Mesendoderm (in vitro differentiated cells): ENCODE measurements around the gene RALGPS2.

Experiments
- DNase-seq: peaks from one replicate; pipeline ENCODE4 v3.0.0; 2013
- H2AK5ac ChIP-seq: 2 replicates; pipeline ENCODE4 v1.6.1; 2013; ENCODE audit warnings: low read length, inconsistent platforms
- H2BK120ac ChIP-seq: 2 replicates; pipeline ENCODE4 v1.6.1; 2013; ENCODE audit warnings: low read depth, mild to moderate bottlenecking, low read length, moderate library complexity, mixed read lengths
- H2BK15ac ChIP-seq: replicated peaks from 2 replicates; pipeline ENCODE4 v1.6.1; 2013; ENCODE audit warnings: low read depth, mild to moderate bottlenecking, moderate library complexity
- H2BK5ac ChIP-seq: 2 replicates; pipeline ENCODE4 v1.6.1; 2013; ENCODE audit warnings: low read length, inconsistent platforms
- H3K18ac ChIP-seq: 2 replicates; pipeline ENCODE4 v1.6.1; 2013; ENCODE audit warnings: mild to moderate bottlenecking, low read length, mixed read lengths
- H3K23ac ChIP-seq: one replicate; pipeline ENCODE4 v1.6.1; 2013; ENCODE audit warnings: low read length
- H3K27ac ChIP-seq: 2 replicates; pipeline ENCODE4 v1.5.1; 2013; ENCODE audit warnings: low read depth, mild to moderate bottlenecking, inconsistent platforms, low read length, moderate library complexity
- H3K27me3 ChIP-seq: 2 replicates; pipeline ENCODE4 v1.6.1; 2013; ENCODE audit warnings: low read length, control low read depth, mild to moderate bottlenecking, inconsistent platforms; ENCODE audit not compliant: insufficient read depth, poor library complexity
- H3K36me3 ChIP-seq: 2 replicates; pipeline ENCODE4 v1.6.1; 2013; ENCODE audit warnings: low read length, inconsistent platforms; ENCODE audit not compliant: control insufficient read depth, insufficient read depth
- H3K4ac ChIP-seq: one replicate; pipeline ENCODE4 v1.6.1; 2013; ENCODE audit warnings: low read depth, mild to moderate bottlenecking, low read length, moderate library complexity
- H3K4me1 ChIP-seq: 2 replicates; pipeline ENCODE4 v1.6.1; 2013; ENCODE audit warnings: low read depth, low read length, inconsistent platforms; ENCODE audit not compliant: control insufficient read depth
- H3K4me2 ChIP-seq: 2 replicates; pipeline ENCODE4 v1.6.1; 2013; ENCODE audit warnings: low read length
- H3K4me3 ChIP-seq: 2 replicates; pipeline ENCODE4 v1.5.1; 2013; ENCODE audit warnings: mild to moderate bottlenecking, low read length
- H3K56ac ChIP-seq: one replicate; pipeline ENCODE4 v1.6.1; 2013; ENCODE audit warnings: low read length
- H3K79me1 ChIP-seq: 2 replicates; pipeline ENCODE4 v1.6.1; 2013; ENCODE audit warnings: low read length, inconsistent platforms
- H3K79me2 ChIP-seq: 2 replicates; pipeline ENCODE4 v1.6.1; 2013; ENCODE audit warnings: mild to moderate bottlenecking, low read length; ENCODE audit not compliant: control insufficient read depth, insufficient read depth
- H3K9ac ChIP-seq: 2 replicates; pipeline ENCODE4 v1.6.1; 2013; ENCODE audit warnings: low read length, inconsistent platforms
- H4K5ac ChIP-seq: one replicate; pipeline ENCODE4 v1.6.1; 2013; ENCODE audit warnings: low read length
- H4K8ac ChIP-seq: one replicate; pipeline ENCODE4 v1.6.1; 2013; ENCODE audit warnings: low read depth, mild to moderate bottlenecking, control low read depth, low read length, moderate library complexity
- WGBS: extraction: QIAGEN DNeasy Blood & Tissue Kit; methylation state at CpG from one replicate; pipeline ENCODE4 v1.1.7; 2013; ENCODE audit warnings: low lambda C conversion rate, missing lambda C conversion rate; ENCODE audit not compliant: insufficient coverage; ENCODE audit errors: extremely low coverage; 5-methylcytosine and 5-hydroxymethylcytosine counted together

RALGPS2 gene

DNA sequence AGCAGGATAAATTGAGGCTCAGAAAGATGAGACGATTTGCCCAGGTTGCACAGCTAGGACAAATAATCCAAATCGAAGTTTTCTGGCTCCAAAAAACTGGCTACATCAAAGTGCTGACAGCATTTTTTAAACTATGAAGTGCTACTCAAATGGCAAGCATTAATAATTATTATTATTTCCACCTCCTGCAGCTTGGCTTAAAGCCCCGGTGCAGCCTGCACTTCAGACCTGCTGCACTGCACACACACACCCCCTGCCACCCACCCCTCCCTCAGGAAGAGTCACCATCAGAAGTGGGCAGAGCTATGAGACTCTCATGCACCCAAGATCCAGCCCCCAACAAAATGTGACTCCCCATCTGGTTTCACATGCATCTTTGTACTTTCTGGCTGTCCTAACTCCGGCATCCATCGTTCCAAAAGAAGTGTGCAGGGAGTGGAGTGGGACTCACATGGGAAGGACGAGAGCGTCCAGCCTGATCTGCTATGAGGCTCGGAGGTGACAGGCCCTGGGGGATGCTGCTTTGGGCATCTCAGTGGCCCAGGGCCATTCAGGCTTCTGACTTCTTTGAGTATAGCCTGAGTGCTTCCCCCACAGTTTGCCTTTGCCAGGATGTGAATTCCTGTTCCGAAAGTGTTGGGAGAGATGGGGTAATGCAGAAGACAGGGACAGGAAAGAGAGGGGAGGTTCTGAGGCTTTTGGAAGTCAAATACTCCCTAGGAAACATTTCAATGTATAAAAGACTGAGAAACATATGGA, 235.6 kb downstream of the RALGPS2 start:
- Histone ChIP-seq H3K27ac (no peak overlapping the region), H2BK15ac (no peak overlapping the region), H3K56ac (no peak overlapping the region), H3K18ac (no peak overlapping the region), H3K79me2 (no peaks in the 10 kb centered on the region), H3K23ac (no peak overlapping the region), H3K27me3 (no peaks in the 10 kb centered on the region), H4K8ac (no peak overlapping the region), H4K5ac (no peak overlapping the region), H3K79me1 (no peaks in the 10 kb centered on the region), H3K4me1 (no peaks in the 10 kb centered on the region), H3K4ac (no peak overlapping the region), H2BK5ac (no peak overlapping the region), H2BK120ac (no peak overlapping the region), H3K9ac (no peak overlapping the region), H3K4me3 (no peak overlapping the region), H2AK5ac (no peak overlapping the region), H3K4me2 (no peak overlapping the region), H3K36me3 (no peaks in the 10 kb centered on the region)
- DNase-seq: no peak
- WGBS: no CpG with 5 or more reads among the region's 9 CpGs

DNA sequence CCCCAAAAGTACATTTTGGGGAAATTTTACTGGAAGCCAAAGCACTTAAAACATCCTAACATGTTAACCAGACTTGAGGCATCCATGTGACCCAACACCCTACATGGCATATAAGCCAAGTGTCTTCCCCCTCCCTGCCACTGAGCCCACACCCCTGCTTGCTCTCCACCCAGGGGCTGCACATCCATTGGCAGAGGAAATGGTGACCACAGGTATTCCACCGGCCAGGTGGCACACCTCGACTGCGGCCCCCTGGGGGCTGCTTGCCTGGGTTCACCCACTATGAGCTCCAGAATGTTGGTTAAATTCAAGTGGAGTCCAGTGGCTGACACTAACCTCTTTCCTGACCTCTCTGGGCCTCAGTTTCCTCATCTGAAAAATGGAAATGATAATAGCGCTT, 236.3 kb downstream of the RALGPS2 start:
- H3K36me3 ChIP-seq: no peaks in the 10 kb centered on the region
- no peaks in the 10 kb centered on the region for H3K79me2 ChIP-seq
- H3K18ac ChIP-seq: no peak overlapping the region
- H2BK15ac ChIP-seq: no peak overlapping the region
- no peak for DNase-seq
- H4K5ac ChIP-seq: no peak overlapping the region
- no peak overlapping the region for H3K56ac ChIP-seq
- no peak overlapping the region for H3K23ac ChIP-seq
- H3K79me1 ChIP-seq: no peaks in the 10 kb centered on the region
- H2BK5ac ChIP-seq: no peak overlapping the region
- no peak overlapping the region for H3K9ac ChIP-seq
- H3K27me3 ChIP-seq: no peaks in the 10 kb centered on the region
- no CpG with 5 or more reads among the region's 4 CpGs for WGBS
- no peak overlapping the region for H3K4ac ChIP-seq
- no peak overlapping the region for H3K4me3 ChIP-seq
- no peak overlapping the region for H2BK120ac ChIP-seq
- H3K4me2 ChIP-seq: no peak overlapping the region
- H2AK5ac ChIP-seq: no peak overlapping the region
- H4K8ac ChIP-seq: no peak overlapping the region
- H3K27ac ChIP-seq: no peak overlapping the region
- H3K4me1 ChIP-seq: no peaks in the 10 kb centered on the region

DNA sequence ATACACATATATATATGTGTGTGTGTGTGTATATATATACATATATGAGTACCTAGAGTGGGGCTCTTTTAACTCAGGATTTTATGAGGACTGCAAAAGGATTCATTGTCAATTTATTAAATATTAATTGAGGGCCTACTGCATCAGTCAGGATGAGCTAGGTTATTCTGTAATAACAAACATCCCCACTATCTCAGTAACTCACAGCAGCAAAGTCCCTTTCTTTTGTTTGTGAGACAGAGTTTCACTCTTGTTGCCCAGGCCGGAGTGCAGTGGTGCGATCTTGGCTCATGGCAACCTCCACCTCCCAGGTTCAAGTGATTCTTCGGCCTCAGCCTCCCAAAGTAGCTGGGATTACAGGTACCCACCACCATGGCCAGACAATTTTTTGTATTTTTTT, 236.8 kb downstream of the RALGPS2 start:
- Histone ChIP-seq H3K36me3 (no peaks in the 10 kb centered on the region), H3K4me2 (no peak overlapping the region), H2AK5ac (no peak overlapping the region), H3K4me1 (no peaks in the 10 kb centered on the region), H3K27me3 (no peaks in the 10 kb centered on the region), H3K23ac (no peak overlapping the region), H3K9ac (no peak overlapping the region), H3K56ac (no peak overlapping the region), H2BK5ac (no peak overlapping the region), H2BK15ac (no peak overlapping the region), H4K5ac (no peak overlapping the region), H2BK120ac (no peak overlapping the region), H3K79me2 (no peaks in the 10 kb centered on the region), H4K8ac (no peak overlapping the region), H3K4ac (no peak overlapping the region), H3K79me1 (no peaks in the 10 kb centered on the region), H3K4me3 (no peak overlapping the region), H3K18ac (no peak overlapping the region), H3K27ac (no peak overlapping the region)
- DNase-seq: no peak
- WGBS: no CpG with 5 or more reads among the region's 3 CpGs

DNA sequence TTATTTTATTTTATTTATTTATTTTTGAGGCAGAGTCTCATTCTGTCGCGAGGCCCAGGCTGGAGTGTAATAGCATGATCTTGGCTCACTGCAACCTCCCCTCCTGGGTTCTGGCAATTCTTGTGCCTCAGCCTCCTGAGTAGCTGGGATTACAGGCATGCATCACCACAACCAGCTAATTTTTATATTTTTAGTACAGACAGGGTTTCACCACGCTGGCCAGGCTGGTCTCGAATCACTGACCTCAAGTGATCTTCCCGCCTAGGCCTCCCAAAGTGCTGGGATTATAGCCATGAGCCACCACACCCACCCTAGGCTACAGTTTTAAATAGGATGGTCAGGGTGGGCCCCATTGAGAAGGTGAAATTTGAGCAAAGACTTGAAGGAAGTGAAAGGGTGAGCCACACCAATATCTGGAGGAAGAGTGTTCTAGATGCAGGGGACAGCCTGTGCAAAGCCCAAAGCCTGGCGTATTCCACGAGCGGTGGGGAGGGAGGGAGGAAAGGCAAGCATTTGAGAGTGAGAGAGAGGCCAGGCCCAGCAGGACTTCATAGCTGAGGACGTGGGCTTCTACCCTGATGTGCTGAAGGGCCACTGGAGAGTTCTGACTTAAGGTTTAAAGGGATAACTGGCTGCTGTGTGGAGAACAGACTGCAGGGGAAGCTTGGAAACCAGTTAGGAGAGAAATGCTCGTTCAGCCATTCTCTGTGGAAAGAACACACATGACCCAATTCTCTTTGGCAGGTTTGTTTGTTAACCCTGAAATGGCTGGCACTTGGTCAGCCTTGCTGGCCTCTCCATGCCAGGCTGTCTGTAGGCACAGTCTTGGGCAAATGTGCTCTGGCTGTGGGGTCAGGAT, 238.0 kb downstream of the RALGPS2 start:
- Histone ChIP-seq H4K8ac (no peak overlapping the region), H3K18ac (no peak overlapping the region), H3K4me1 (no peaks in the 10 kb centered on the region), H3K4me2 (no peak overlapping the region), H2BK120ac (no peak overlapping the region), H3K23ac (no peak overlapping the region), H3K4ac (no peak overlapping the region), H3K4me3 (no peak overlapping the region), H2BK15ac (no peak overlapping the region), H3K27ac (no peak overlapping the region), H3K9ac (no peak overlapping the region), H4K5ac (no peak overlapping the region), H2AK5ac (no peak overlapping the region), H3K36me3 (no peaks in the 10 kb centered on the region), H3K56ac (no peak overlapping the region), H3K79me1 (no peaks in the 10 kb centered on the region), H2BK5ac (no peak overlapping the region), H3K27me3 (no peaks in the 10 kb centered on the region), H3K79me2 (no peaks in the 10 kb centered on the region)
- WGBS: no CpG with 5 or more reads among the region's 10 CpGs
- DNase-seq: no peak

DNA sequence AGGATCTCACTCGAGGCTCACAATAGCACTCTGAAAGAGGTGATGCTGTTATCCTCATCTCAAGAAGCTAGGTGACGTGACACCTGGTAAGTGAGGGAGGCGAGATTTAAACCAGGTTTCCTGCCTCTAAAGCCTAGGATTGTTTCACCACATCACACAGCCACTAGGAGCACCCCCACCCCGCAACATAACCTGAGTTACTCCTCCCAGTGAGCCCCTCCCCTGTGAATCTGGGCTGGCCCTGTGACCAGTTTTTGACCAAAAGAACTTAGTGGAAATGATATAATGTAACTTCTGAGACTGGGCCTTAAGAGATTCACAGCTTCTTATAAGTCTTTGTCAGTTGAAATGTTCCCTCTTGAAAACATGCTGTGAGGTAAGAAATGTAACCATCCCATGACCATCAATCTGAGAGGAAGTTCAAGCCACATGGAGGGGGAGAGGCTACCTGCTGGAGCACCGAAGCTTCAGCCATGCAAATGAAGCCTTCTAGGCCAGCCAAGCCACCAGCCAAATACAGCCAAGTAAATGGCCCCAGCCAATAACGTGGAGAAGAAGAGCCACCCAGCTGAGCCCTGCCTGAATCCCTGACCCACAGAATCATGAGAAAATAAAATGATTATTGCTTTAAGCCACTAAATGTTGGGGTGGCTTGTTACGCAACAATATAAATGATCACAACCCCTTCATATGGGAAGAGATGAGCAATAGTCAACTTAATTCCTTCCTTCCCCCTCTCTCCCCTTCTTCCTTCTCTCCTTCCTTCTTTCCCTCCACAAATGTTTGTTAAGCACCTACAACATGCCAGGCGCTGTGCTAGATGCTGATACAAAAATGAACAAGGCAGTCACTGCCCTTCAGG, 239.7 kb downstream of the RALGPS2 start:
- Histone ChIP-seq H3K4ac (no peak overlapping the region), H2AK5ac (no peak overlapping the region), H4K5ac (no peak overlapping the region), H3K4me1 (no peaks in the 10 kb centered on the region), H3K4me3 (no peak overlapping the region), H3K36me3 (no peaks in the 10 kb centered on the region), H3K9ac (no peak overlapping the region), H3K23ac (no peak overlapping the region), H3K79me2 (no peaks in the 10 kb centered on the region), H3K18ac (no peak overlapping the region), H3K4me2 (no peak overlapping the region), H4K8ac (no peak overlapping the region), H3K56ac (no peak overlapping the region), H2BK5ac (no peak overlapping the region), H3K79me1 (no peaks in the 10 kb centered on the region), H3K27me3 (no peaks in the 10 kb centered on the region), H2BK15ac (no peak overlapping the region), H2BK120ac (no peak overlapping the region), H3K27ac (no peak overlapping the region)
- DNase-seq: no peak
- no CpG with 5 or more reads among the region's 8 CpGs for WGBS
